DOHH2 (cell line): ENCODE results near the gene RPL21.
A peak's percentile ranks its signal among the peaks of the same experiment; 100 is the strongest.

ENCODE experiments used
- H3F3A ChIP-seq: fragments of 200-600 bp; sonication (generic), shearing (Covaris generic); 2 replicates; pipeline ENCODE4 v1.6.0; 2016; ENCODE audit warnings: antibody characterized with exemption, mild to moderate bottlenecking; ENCODE audit not compliant: control insufficient read depth, insufficient read depth
- H3K27ac ChIP-seq: fragments of 200-600 bp; sonication (generic); 2 replicates; pipeline ENCODE4 v1.5.1; 2014; ENCODE audit warnings: low read depth, mild to moderate bottlenecking, low read length, moderate library complexity
- H3K27me3 ChIP-seq: fragments of 200-600 bp; sonication (generic); 2 replicates; pipeline ENCODE4 v1.6.1; 2014; ENCODE audit warnings: mild to moderate bottlenecking, low read length, mixed read lengths; ENCODE audit not compliant: control insufficient read depth
- H3K36me3 ChIP-seq: fragments of 200-600 bp; sonication (generic); 2 replicates; pipeline ENCODE4 v1.6.1; 2014; ENCODE audit warnings: mild to moderate bottlenecking, low read length, moderate library complexity, mixed read lengths; ENCODE audit not compliant: control insufficient read depth
- H3K4me1 ChIP-seq: fragments of 200-600 bp; sonication (generic); 2 replicates; pipeline ENCODE4 v1.6.1; 2014; ENCODE audit warnings: mild to moderate bottlenecking, low read length, mixed read lengths; ENCODE audit not compliant: control insufficient read depth
- H3K4me2 ChIP-seq: fragments of 200-600 bp; sonication (generic); 2 replicates; pipeline ENCODE4 v1.6.0; 2014; ENCODE audit warnings: mild to moderate bottlenecking, low read length, moderate library complexity
- H3K4me3 ChIP-seq: fragments of 200-600 bp; sonication (generic); 2 replicates; pipeline ENCODE4 v1.5.1; 2014; ENCODE audit warnings: mild to moderate bottlenecking, low read length, mixed read lengths
- H3K79me2 ChIP-seq: fragments of 200-600 bp; sonication (generic); 2 replicates; pipeline ENCODE4 v1.6.1; 2014; ENCODE audit warnings: mild to moderate bottlenecking, low read length, mixed read lengths; ENCODE audit not compliant: control insufficient read depth
- H3K9me2 ChIP-seq: fragments of 200-600 bp; sonication (generic); replicated peaks from 2 replicates; pipeline ENCODE4 v1.6.1; 2014; ENCODE audit warnings: mild to moderate bottlenecking, low read length, mixed read lengths; ENCODE audit not compliant: control insufficient read depth
- H3K9me3 ChIP-seq: fragments of 200-600 bp; sonication (generic); 2 replicates; pipeline ENCODE4 v1.6.1; 2014; ENCODE audit warnings: antibody characterized with exemption, low read length, mixed read lengths; ENCODE audit not compliant: control insufficient read depth, insufficient read depth
- H4K20me1 ChIP-seq: fragments of 200-600 bp; sonication (generic); 2 replicates; pipeline ENCODE4 v1.6.0; 2014; ENCODE audit warnings: low read depth, mild to moderate bottlenecking, antibody characterized with exemption, low read length, moderate library complexity; ENCODE audit not compliant: control insufficient read depth, insufficient read depth
- EZH2phosphoT487 ChIP-seq: fragments of 200-600 bp; sonication (generic); IDR thresholded peaks from 2 replicates; pipeline ENCODE4 v1.6.1; 2017; ENCODE audit warnings: borderline replicate concordance, mild to moderate bottlenecking, antibody characterized with exemption, low read length, moderate library complexity, mixed read lengths
- TF ChIP-seq, protein P1 (sequence below): fragments of 200-600 bp; sonication (generic); IDR thresholded peaks from one replicate; pipeline ENCODE4 v1.5.1; 2014; ENCODE audit warnings: antibody characterized with exemption, mild to moderate bottlenecking, low read depth, low read length; ENCODE audit not compliant: poor library complexity, severe bottlenecking

The RPL21 gene

DNA sequence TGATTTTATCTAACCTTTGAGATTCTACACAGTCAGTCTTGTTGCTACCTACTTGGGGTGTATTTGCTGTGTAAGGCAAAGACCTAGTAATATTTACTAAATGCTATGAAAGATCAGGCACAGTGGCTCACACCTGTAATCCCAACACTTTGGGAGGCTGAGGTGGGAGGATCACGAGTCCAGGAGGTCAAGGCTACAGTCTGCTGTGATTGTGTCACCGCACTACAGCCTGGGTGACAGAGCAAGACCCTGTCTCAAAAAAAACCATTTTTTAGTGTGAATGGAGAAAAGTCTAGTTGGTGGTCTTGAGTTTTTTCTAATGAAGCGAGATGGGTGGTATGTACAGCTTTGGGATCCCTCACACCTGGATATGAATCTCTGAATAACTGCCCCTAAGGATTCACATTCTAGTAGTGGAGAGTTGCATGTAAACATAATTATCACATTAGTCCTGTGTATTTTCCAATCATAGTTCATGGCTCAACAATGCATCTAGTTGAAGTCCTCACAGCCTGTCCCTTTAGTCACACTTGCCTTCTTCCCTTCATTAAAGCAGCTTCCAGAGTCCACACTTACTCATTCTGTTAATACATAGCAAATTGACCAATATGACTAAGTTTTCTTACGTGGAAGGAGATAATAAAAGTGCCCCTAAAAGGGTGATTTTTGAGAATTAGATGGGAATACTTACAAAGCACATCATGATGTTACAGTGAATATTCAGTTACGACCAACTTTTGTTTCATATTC, 7.5 kb downstream of the RPL21 start:
- Histone ChIP-seq H3K79me2 (peaks cover 60% of the 10 kb centered on the region), H4K20me1 (peaks cover 5% of the 10 kb centered on the region; the same call in 1 of the 2 replicates), H3K9me3 (no peaks in the 10 kb centered on the region), H3K9me2 (no peaks in the 10 kb centered on the region), H3K27ac (peak overlapping the region; percentile 54), H3K36me3 (peaks cover 84% of the 10 kb centered on the region), H3K4me3 (peak overlapping the region; percentile 24), H3K4me2 (peak overlapping the region; percentile 31), H3K4me1 (peaks cover 77% of the 10 kb centered on the region), H3K27me3 (no peaks in the 10 kb centered on the region), H3F3A (peaks cover 87% of the 10 kb centered on the region)
- no peak for TF ChIP-seq EZH2phosphoT487
- TF ChIP-seq, protein P1, sequence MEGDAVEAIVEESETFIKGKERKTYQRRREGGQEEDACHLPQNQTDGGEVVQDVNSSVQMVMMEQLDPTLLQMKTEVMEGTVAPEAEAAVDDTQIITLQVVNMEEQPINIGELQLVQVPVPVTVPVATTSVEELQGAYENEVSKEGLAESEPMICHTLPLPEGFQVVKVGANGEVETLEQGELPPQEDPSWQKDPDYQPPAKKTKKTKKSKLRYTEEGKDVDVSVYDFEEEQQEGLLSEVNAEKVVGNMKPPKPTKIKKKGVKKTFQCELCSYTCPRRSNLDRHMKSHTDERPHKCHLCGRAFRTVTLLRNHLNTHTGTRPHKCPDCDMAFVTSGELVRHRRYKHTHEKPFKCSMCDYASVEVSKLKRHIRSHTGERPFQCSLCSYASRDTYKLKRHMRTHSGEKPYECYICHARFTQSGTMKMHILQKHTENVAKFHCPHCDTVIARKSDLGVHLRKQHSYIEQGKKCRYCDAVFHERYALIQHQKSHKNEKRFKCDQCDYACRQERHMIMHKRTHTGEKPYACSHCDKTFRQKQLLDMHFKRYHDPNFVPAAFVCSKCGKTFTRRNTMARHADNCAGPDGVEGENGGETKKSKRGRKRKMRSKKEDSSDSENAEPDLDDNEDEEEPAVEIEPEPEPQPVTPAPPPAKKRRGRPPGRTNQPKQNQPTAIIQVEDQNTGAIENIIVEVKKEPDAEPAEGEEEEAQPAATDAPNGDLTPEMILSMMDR, result no peak

GRCh38 chr13:27259831-27260230, 8.5 kb downstream of the RPL21 start:
- Histone ChIP-seq H3K36me3 (peaks cover 81% of the 10 kb centered on the region), H3F3A (peaks cover 86% of the 10 kb centered on the region)

DNA sequence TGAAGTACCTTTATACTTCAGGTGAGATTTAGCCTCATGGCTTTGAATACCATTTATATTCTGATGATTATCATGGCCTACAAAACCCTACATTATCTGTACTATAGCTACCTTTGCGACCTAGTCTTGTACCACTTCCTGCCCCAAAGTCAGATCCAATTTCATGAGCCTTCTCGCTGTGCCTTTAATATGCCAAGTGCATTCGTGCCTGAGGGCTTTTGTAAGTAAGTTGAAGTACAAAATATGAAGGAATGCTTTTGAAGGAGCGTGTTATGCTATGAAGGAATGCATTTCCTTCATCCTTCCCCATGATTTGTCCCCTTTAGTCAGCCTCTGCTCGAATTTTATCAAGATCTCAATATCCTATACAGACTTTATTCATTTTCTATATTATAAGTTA, 10.0 kb downstream of the RPL21 start:
- Histone ChIP-seq H3K36me3 (peaks cover 66% of the 10 kb centered on the region), H3K9me2 (no peaks in the 10 kb centered on the region), H3K4me1 (peaks cover 68% of the 10 kb centered on the region), H3F3A (peaks cover 72% of the 10 kb centered on the region), H3K4me2 (no peak overlapping the region), H3K79me2 (peaks cover 37% of the 10 kb centered on the region), H3K9me3 (no peaks in the 10 kb centered on the region), H3K27me3 (no peaks in the 10 kb centered on the region), H3K4me3 (no peak overlapping the region), H3K27ac (no peak overlapping the region), H4K20me1 (no peaks in the 10 kb centered on the region)
- TF ChIP-seq, protein P1, result no peak
- TF ChIP-seq EZH2phosphoT487, result no peak

More at GRCh38 chr13:27259831-27260230, 8.5 kb downstream of the RPL21 start:
- H3K4me3 ChIP-seq, result peak overlapping the region; percentile 24
- peaks cover 50% of the 10 kb centered on the region for H3K79me2 ChIP-seq
- peak overlapping the region; percentile 54 for H3K27ac ChIP-seq
- no peaks in the 10 kb centered on the region for H3K9me2 ChIP-seq
- TF ChIP-seq, protein P1, result no peak
- no peak for TF ChIP-seq EZH2phosphoT487
- H3K9me3 ChIP-seq, result no peaks in the 10 kb centered on the region
- H3K4me1 ChIP-seq, result peaks cover 77% of the 10 kb centered on the region
- H3K4me2 ChIP-seq, result peak overlapping the region; percentile 31
- no peaks in the 10 kb centered on the region for H4K20me1 ChIP-seq
- no peaks in the 10 kb centered on the region for H3K27me3 ChIP-seq
